ENCODE data around the gene THRA.

Gene THRA

GRCh38 chr17:40067710-40068109 lies 4.9 kb downstream of the THRA start:
- no peak for DNase-seq

- DNase-seq = no peak
Observed at GRCh38 chr17:40068129-40068581, 5.4 kb downstream of the THRA start.

GRCh38 chr17:40068584-40068916 lies 5.8 kb downstream of the THRA start:
- DNase-seq = no peak

- no peak for DNase-seq
Observed at GRCh38 chr17:40068917-40069750, 6.4 kb downstream of the THRA start.

GRCh38 chr17:40069751-40070708 lies 7.3 kb downstream of the THRA start:
- no peak for DNase-seq

GRCh38 chr17:40070709-40071312 lies 8.0 kb downstream of the THRA start:
- no peak for DNase-seq

GRCh38 chr17:40071313-40072039 lies 8.7 kb downstream of the THRA start:
- no peak for DNase-seq

GRCh38 chr17:40072040-40072734 lies 9.4 kb downstream of the THRA start:
- peak; percentile 8 for DNase-seq

- DNase-seq = no peak
Observed at GRCh38 chr17:40072735-40073346, 10.1 kb downstream of the THRA start.

GRCh38 chr17:40073454-40074174 lies 10.8 kb downstream of the THRA start:
- no peak for DNase-seq

GRCh38 chr17:40074175-40074512 lies 11.4 kb downstream of the THRA start:
- no peak for DNase-seq

GRCh38 chr17:40074871-40075200 lies 12.1 kb downstream of the THRA start:
- DNase-seq = no peak

GRCh38 chr17:40075201-40075941 lies 12.6 kb downstream of the THRA start:
- no peak for DNase-seq

GRCh38 chr17:40075942-40076498 lies 13.3 kb downstream of the THRA start:
- DNase-seq = no peak

- DNase-seq = no peak
Observed at GRCh38 chr17:40076591-40076990, 13.8 kb downstream of the THRA start.

- no peak for DNase-seq
Observed at GRCh38 chr17:40079545-40079944, 16.8 kb downstream of the THRA start.

- no peak for DNase-seq
Observed at GRCh38 chr17:40084477-40084876, 21.7 kb downstream of the THRA start.

- peak; percentile 6 for DNase-seq
Observed at GRCh38 chr17:40086150-40087044, 23.6 kb downstream of the THRA start.

Measured in NCI-H748 treated with DMSO at 0.1 percent for 48 hours (cell line).